ENCODE results near the gene NUFIP1. TPM values are rescaled to one million over a fixed set of nuclear protein-coding genes. Genes with fewer than 3 reads are reported as not detected.
A peak's percentile ranks its signal among the peaks of the same experiment; 100 is the strongest.

NUFIP1 gene
- total RNA-seq, 1 experiment from 2014 or later = 12.2 TPM

DNA sequence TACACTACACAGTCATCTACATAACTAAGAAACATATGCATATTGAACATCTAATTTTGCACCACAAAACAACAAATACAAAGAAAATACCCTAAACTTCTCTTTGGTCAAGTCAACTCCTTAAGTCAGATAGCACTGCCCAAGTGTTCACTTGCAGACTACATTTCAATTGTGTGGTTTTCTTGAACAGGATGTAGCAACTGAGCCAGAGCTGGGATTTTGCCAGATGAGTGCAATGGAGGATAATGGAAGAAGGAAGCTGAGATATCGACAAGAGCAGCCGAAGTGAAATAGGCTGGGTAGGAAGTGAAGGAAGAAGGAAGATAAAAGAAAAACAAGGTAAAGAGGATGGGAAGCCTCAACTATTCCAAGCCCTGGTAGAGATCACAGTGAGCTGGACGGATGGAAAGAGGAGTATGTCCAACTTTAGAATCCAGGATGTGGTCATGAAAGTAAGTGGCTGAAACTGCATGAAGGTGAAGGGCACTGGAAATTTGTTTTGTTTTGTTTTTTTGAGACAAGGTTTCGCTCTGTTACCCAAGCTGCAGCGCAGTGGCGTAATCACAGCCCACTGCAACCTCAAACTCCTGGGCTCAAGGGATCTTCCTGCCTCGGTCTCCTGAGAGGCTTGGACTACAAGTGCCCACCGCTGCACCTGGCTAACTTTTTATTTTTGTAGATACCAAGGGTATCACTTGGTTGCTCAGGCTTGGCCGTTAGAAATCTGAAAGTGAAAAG is 15.0 kb downstream of the NUFIP1 start:
- H3K9me3 ChIP-seq (ENCODE audit: control insufficient read depth in 1 of 2, insufficient read depth in 1 of 2, low read depth in 1 of 2, low read length in 2 of 2) = no peaks in the 10 kb centered on the region
- intact Hi-C loops (cut with micrococcal nuclease) = no loop called here
- H2AFZ ChIP-seq (ENCODE audit: low read depth, low read length, poor library complexity, severe bottlenecking) = no peak overlapping the region
- ChIA-PET RAD21 (ENCODE audit: low non-redundant PET in 1 of 2, low total read pairs in 2 of 2, uncharacterized antibody in 2 of 2, unreplicated experiment in 2 of 2) (no interaction called here), CTCF (interaction anchor here (0.9 to 1.9 kb wide), 11 partner anchors 11 to 535 kb away, joined by 3 to 12 read pairs (median 4); no protein-coding TSS in a partner anchor), POLR2A (interaction anchor here (0.8 kb wide), 1 partner anchor 539 kb away, joined by 4 read pairs; no protein-coding TSS in a partner anchor)
- no peak overlapping the region for H3K4me2 ChIP-seq (ENCODE audit: low read length)
- no peaks in the 10 kb centered on the region for H3K27me3 ChIP-seq (ENCODE audit: insufficient read depth, low read length)
- peaks cover 36% of the 10 kb centered on the region for H3K79me2 ChIP-seq (ENCODE audit: insufficient read depth, low read length)
- TF ChIP-seq, protein P1, sequence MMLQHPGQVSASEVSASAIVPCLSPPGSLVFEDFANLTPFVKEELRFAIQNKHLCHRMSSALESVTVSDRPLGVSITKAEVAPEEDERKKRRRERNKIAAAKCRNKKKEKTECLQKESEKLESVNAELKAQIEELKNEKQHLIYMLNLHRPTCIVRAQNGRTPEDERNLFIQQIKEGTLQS (IDR thresholded peaks at IDR 0.05) = no peak
- TF ChIP-seq POLR2AphosphoS5 (IDR thresholded peaks at IDR 0.05; ENCODE audit: low read depth, low read length) = no peak
- H3K27ac ChIP-seq (ENCODE audit: low read depth, low read length) = no peak overlapping the region
- no peaks in the 10 kb centered on the region for H3K9me2 ChIP-seq (ENCODE audit: insufficient read depth)
- BruUV-seq (replicated peaks) = no TSS peak
- no peak overlapping the region for H3K4me3 ChIP-seq (replicated peaks in 1 of 2; ENCODE audit: low read depth in 1 of 2, low read length in 2 of 2)
- DNase-seq (ENCODE audit: low read depth, low spot score) (no peak), ATAC-seq (no peak)
- H4K20me1 ChIP-seq (ENCODE audit: insufficient read depth) = peaks cover 10% of the 10 kb centered on the region; the same call in 1 of the 2 replicates
- H3K36me3 ChIP-seq (ENCODE audit: control insufficient read depth in 1 of 2, insufficient read depth in 2 of 2, low read length in 2 of 2) = peaks cover 16 to 28% of the 10 kb centered on the region in 2 experiments
- no peaks in the 10 kb centered on the region for H3K4me1 ChIP-seq (ENCODE audit: control insufficient read depth in 1 of 2, insufficient read depth in 2 of 2, low read length in 2 of 2)
- no peak overlapping the region for H3K9ac ChIP-seq (ENCODE audit: low read length)

DNA sequence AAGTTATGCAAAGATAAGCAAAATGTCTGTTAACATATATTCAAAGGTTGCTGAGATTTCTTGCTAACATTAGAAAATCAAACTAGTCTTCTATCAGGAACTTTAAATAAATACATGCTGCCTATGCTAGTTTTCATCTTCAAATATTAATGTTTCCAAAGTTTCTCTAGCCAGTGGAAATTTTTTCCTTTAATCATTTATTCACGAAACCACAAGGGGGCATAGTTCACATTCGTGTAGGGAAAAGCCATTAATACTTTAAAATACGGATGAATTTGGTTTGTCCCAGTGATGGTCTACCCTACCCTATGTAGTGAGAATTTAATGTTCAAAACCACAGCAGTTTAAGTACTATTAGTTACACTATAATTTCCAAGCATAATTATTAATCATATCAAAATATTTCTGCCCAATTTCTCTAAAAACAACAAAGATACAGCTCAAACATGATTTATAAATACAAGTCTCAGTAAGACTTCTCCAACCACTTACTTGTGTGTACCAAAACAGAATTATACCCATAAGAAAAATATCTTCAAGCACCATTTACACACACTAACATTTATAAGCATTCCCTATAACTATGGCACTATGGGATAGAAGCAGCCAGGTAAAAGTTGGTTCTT is 16.2 kb downstream of the NUFIP1 start:
- no peak overlapping the region for H2AFZ ChIP-seq (ENCODE audit: low read depth, low read length, poor library complexity, severe bottlenecking)
- no peaks in the 10 kb centered on the region for H3K4me1 ChIP-seq (ENCODE audit: control insufficient read depth in 1 of 2, insufficient read depth in 2 of 2, low read length in 2 of 2)
- H4K20me1 ChIP-seq (ENCODE audit: insufficient read depth) = peaks cover 10% of the 10 kb centered on the region; the same call in 1 of the 2 replicates
- no peak overlapping the region for H3K4me3 ChIP-seq (replicated peaks in 1 of 2; ENCODE audit: low read depth in 1 of 2, low read length in 2 of 2)
- H3K4me2 ChIP-seq (ENCODE audit: low read length) = no peak overlapping the region
- H3K9me3 ChIP-seq (ENCODE audit: control insufficient read depth in 1 of 2, insufficient read depth in 1 of 2, low read depth in 1 of 2, low read length in 2 of 2) = no peaks in the 10 kb centered on the region
- H3K9ac ChIP-seq (ENCODE audit: low read length) = no peak overlapping the region
- POLR2A ChIA-PET = interaction anchor here (0.8 kb wide), 1 partner anchor 538 kb away, joined by 4 read pairs; no protein-coding TSS in a partner anchor
- BruUV-seq (replicated peaks) = no TSS peak
- peaks cover 47% of the 10 kb centered on the region for H3K79me2 ChIP-seq (ENCODE audit: insufficient read depth, low read length)
- ATAC-seq (no peak), DNase-seq (ENCODE audit: low read depth, low spot score) (peak; percentile 18)
- CTCF ChIA-PET = interaction anchor here (0.9 to 1.9 kb wide), 12 partner anchors 12 to 534 kb away, joined by 3 to 12 read pairs (median 4); no protein-coding TSS in a partner anchor
- no peak overlapping the region for H3K27ac ChIP-seq (ENCODE audit: low read depth, low read length)
- H3K36me3 ChIP-seq (ENCODE audit: control insufficient read depth in 1 of 2, insufficient read depth in 2 of 2, low read length in 2 of 2) = peaks cover 7 to 22% of the 10 kb centered on the region in 2 experiments; a peak in 3 of 4 replicates
- intact Hi-C loops (cut with micrococcal nuclease) = loop anchor here (1.0 kb wide), 1 partner anchor 336 kb away; no protein-coding TSS in a partner anchor
- H3K27me3 ChIP-seq (ENCODE audit: insufficient read depth, low read length) = no peaks in the 10 kb centered on the region
- peak; percentile 65 for TF ChIP-seq RAD21 (IDR thresholded peaks at IDR 0.05; ENCODE audit: low read depth)
- no peak for TF ChIP-seq CEBPB (IDR thresholded peaks at IDR 0.05; ENCODE audit: low read depth)
- TF ChIP-seq JUND (IDR thresholded peaks at IDR 0.05) = no peak
- TF ChIP-seq, protein P2, sequence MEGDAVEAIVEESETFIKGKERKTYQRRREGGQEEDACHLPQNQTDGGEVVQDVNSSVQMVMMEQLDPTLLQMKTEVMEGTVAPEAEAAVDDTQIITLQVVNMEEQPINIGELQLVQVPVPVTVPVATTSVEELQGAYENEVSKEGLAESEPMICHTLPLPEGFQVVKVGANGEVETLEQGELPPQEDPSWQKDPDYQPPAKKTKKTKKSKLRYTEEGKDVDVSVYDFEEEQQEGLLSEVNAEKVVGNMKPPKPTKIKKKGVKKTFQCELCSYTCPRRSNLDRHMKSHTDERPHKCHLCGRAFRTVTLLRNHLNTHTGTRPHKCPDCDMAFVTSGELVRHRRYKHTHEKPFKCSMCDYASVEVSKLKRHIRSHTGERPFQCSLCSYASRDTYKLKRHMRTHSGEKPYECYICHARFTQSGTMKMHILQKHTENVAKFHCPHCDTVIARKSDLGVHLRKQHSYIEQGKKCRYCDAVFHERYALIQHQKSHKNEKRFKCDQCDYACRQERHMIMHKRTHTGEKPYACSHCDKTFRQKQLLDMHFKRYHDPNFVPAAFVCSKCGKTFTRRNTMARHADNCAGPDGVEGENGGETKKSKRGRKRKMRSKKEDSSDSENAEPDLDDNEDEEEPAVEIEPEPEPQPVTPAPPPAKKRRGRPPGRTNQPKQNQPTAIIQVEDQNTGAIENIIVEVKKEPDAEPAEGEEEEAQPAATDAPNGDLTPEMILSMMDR (IDR thresholded peaks at IDR 0.05 in 2 of 3, conservative IDR thresholded peaks at IDR 0.05 in 1 of 3; ENCODE audit: borderline replicate concordance in 1 of 3, insufficient read depth in 1 of 3, low read depth in 2 of 3, low read length in 2 of 3) = peak; percentile 22 to 53 (median 47); a peak in 4 of 6 replicates
- H3K9me2 ChIP-seq (ENCODE audit: insufficient read depth) = no peaks in the 10 kb centered on the region
- RAD21 ChIA-PET (ENCODE audit: low non-redundant PET in 1 of 2, low total read pairs in 2 of 2, uncharacterized antibody in 2 of 2, unreplicated experiment in 2 of 2) = no interaction called here

Data from HCT116 (cell line).